ENCODE measurements around the gene IL17D.

- TF ChIP-seq POLR2A (IDR thresholded peaks at IDR 0.05), result no peak
- TF ChIP-seq CTCF (IDR thresholded peaks at IDR 0.05), result no peak
- no peak for TF ChIP-seq EP300 (IDR thresholded peaks at IDR 0.05)
These were observed 19.5 kb upstream of the IL17D start for GRCh38 chr13:20684041-20684440.
